D721Med (cell line): Measurements from ENCODE around the gene GNG14.

Experiments used
- DNase-seq: peaks from one replicate; pipeline ENCODE4 v3.0.0; 2011; ENCODE audit warnings: low spot score; ENCODE audit not compliant: insufficient read length
- FAIRE-seq: peaks from 2 replicates; lab custom pipeline; 2011; peaks lifted over from hg19 to GRCh38; lab: Jason Lieb, UNC
- CTCF ChIP-seq: IDR thresholded peaks from 2 replicates; pipeline ENCODE4 v1.5.1; 2012; ENCODE audit warnings: mild to moderate bottlenecking, control low read depth; ENCODE audit not compliant: insufficient read depth; ENCODE audit errors: missing control alignments

The GNG14 gene

GRCh38 chr19:12736995-12737834 is 49.4 kb downstream of the GNG14 start, which contains the start of gene GET3:
GET3 (plus strand) TSS chr19:12737497; CDS start chr19:12737506, 9 bp downstream.
- FAIRE-seq (peak; percentile 89), DNase-seq (peak; percentile 95)
- no peak for TF ChIP-seq CTCF

GRCh38 chr19:12737835-12738351 is 50.1 kb downstream of the GNG14 start:
- no peak for FAIRE-seq
- no peak for DNase-seq
- no peak for TF ChIP-seq CTCF
